ENCODE data around the gene RFTN1.

RFTN1 gene

GRCh38 chr3:16286751-16287543, 226.6 kb downstream of the RFTN1 start:
- intact Hi-C loops (cut with DNase I) = loop anchor here (5.0 kb wide), 1 partner anchor 265 kb away; no protein-coding TSS in a partner anchor
- DNase-seq = no peak

- intact Hi-C loops (cut with DNase I) = loop anchor here (5.0 kb wide), 1 partner anchor 266 kb away; no protein-coding TSS in a partner anchor
- no peak for DNase-seq
Observed at GRCh38 chr3:16286161-16286560, 227.3 kb downstream of the RFTN1 start.

DNA sequence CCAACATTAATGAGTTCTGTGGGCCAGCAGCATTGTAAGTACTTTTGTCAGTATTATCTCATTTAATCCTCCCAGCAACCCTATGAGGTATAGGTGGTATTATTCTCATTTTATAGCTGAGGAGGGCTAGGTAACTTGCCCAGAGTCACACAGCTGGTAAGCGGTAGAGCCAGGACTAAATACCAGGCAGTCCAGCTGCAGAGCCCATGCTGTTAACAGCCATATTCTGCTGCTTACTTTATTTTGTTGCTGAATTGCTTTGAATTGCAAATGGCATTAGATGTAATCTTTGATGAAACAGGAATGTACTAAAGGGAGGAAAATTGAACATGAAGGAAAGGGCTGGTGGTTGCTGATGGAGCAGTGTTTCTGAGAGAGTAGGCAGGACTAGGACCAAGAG, 228.9 kb downstream of the RFTN1 start:
- intact Hi-C loops (cut with DNase I) = loop anchor here (5.0 kb wide), 1 partner anchor 268 kb away; no protein-coding TSS in a partner anchor

GRCh38 chr3:16280671-16281070, 232.8 kb downstream of the RFTN1 start:
- DNase-seq = no peak
- intact Hi-C loops (cut with DNase I) = no loop called here

More for the DNA sequence above, 228.9 kb downstream of the RFTN1 start:
- DNase-seq = no peak

DNA sequence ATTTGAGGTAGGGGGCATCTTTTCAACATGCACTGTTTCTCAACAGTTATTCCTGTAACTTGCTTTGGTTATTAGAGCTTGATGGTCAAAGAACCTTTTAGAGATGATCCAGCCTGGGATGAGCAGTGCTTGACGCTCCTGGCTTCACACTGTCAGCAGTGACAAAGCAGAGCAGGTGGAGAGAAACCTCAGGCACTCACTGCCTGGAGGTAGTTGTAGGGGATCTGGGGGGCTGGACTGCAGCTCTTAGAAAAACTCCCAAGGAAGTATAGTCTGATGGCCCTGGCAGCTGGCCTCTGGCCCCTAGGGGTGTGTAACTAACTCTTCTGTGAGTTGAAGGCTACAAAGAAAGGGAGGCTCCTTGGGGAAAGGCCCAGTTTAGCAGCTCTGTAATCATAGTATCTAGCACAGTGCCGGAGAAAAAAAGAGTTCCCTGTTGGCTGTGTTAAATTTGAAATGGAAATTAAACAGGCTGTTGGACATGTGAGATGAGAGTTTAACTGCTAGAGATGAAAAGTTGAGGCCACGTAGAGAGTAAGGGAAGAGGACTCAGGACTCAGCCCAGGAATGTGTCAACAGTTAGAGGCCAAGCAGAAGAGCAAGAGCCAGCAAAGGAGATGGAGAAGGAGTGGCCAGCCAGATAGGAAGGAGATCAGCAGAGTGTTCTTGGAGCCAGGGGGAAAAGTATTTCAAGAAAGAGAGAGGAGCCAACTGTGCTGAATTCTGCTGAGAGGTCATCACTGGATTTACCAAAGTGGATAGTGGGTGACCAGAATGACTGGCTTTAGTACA, 234.3 kb downstream of the RFTN1 start:
- no peak for DNase-seq

DNA sequence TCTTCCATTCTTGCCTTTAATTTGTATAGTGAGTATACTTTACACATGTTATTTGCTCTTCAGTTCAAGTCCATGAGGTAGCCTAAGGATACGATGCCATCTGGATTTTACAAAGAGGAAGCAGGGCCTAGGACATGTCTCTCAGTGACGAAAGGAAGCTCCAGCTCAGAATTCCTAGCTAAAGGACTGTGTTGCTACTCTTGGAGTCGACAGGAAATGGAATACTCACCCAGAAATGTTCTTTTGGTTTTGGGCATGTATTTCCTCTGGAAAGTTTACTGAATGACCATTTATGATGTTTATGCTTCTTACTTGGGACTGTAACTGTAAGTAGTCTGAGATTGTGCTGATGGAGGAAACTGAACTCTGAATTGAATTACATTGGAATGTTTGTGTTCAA, 236.0 kb downstream of the RFTN1 start:
- intact Hi-C loops (cut with DNase I) = no loop called here
- no peak for DNase-seq

More for the DNA sequence above, 234.3 kb downstream of the RFTN1 start:
- intact Hi-C loops (cut with DNase I) = no loop called here

DNA sequence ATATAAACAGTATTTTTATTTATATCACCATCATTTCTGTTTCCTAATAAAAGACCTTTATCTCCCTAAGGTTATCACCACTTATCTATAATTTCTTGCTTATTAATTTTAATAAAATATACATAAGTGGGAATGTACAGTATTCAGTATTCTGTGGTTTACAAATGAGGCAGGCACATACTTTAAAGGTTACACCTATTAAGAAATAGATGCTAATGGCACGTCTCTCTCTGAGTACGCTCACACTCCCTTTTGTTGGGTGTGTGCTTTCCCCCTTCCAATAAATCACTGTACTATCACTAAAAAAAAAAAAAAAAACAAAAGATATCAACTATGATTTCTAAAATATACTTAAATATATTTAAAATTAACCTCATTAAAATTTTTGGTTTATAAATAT, 239.6 kb downstream of the RFTN1 start:
- intact Hi-C loops (cut with DNase I) = no loop called here
- no peak for DNase-seq

GRCh38 chr3:16272588-16272987, 240.9 kb downstream of the RFTN1 start:
- intact Hi-C loops (cut with DNase I) = no loop called here

DNA sequence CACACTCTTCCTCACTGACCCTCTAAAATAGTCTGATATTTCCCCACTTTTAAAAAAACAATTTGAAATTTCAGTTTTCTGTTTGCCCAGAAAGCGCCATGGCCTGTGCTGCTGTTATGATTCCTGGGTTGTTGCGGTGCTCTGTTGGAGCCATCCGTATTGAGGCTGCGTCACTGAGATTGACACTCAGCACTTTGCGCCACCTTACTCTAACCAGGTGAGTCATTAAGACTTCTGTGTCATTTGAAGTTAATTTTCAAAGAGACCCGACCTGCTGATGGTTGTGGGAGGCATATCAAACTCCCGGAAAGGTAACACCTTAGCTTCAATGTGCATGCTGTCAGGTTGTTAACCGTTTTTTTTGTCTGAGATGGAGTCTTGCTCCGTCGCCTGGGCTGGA, 242.6 kb downstream of the RFTN1 start:
- intact Hi-C loops (cut with DNase I) = no loop called here
- DNase-seq = peak in 12 of 42 donors; percentile 17 to 69 (median 52)

More at GRCh38 chr3:16272588-16272987, 240.9 kb downstream of the RFTN1 start:
- no peak for DNase-seq

GRCh38 chr3:16266714-16267113, 246.8 kb downstream of the RFTN1 start:
- intact Hi-C loops (cut with DNase I) = no loop called here
- no peak for DNase-seq
